Endothelial cell of umbilical vein (primary cell): ENCODE data around the gene KDM4D. TPM values are rescaled to one million over a fixed set of nuclear protein-coding genes. Genes with fewer than 3 reads are reported as not detected.

Source experiments
- BruUV-seq: library from RNA; stranded (reverse); fragments of 400-500 nt; replicated peaks from 2 replicates; lab custom pipeline; 2021; lab: Mats Ljungman, UMichigan
- CTCF ChIA-PET: fragments of 300-600, 350-600 bp; sonication (Branson Sonifier 250); formaldehyde crosslinking; loops from one replicate; lab custom pipeline; 2021; ENCODE audit warnings: antibody characterized with exemption, inconsistent platforms; lab: Charles Lee
- POLR2A ChIA-PET: fragments of 300-600, 350-600 bp; sonication (Branson Sonifier 250); formaldehyde crosslinking; loops from one replicate; lab custom pipeline; 2021; ENCODE audit warnings: antibody characterized with exemption, inconsistent platforms; lab: Charles Lee
- DNase-seq: peaks from one replicate; pipeline ENCODE4 v3.0.0-alpha.2; 2011; ENCODE audit warnings: low read depth, low spot score
- FAIRE-seq: peaks from 2 replicates; lab custom pipeline; 2011; peaks lifted over from hg19 to GRCh38; lab: Jason Lieb, UNC
- H2AFZ ChIP-seq: 2 replicates; pipeline ENCODE4 v1.6.0; 2012; ENCODE audit warnings: low read depth, low read length, control low read depth, inconsistent platforms
- H3K27ac ChIP-seq: 2 replicates; pipeline ENCODE4 v1.5.1; 2011; ENCODE audit warnings: low read depth, mild to moderate bottlenecking, control low read depth, low read length, moderate library complexity; ENCODE audit not compliant: insufficient read depth
- H3K27me3 ChIP-seq, 2 experiments: 2 replicates each; pipeline versions ENCODE4 v1.6.0 to v1.6.1; 2011; ENCODE audit warnings: low read length in 2 of 2, mixed read lengths in 1 of 2; ENCODE audit not compliant: control insufficient read depth in 2 of 2, insufficient read depth in 2 of 2
- H3K36me3 ChIP-seq, 2 experiments: 2 replicates in 1 of 2; 3 replicates in 1 of 2; pipeline ENCODE4 v1.5.1; 2011; ENCODE audit warnings: low read length in 2 of 2, mild to moderate bottlenecking in 1 of 2, moderate library complexity in 1 of 2; ENCODE audit not compliant: control insufficient read depth in 2 of 2, insufficient read depth in 2 of 2; ENCODE audit errors: extremely low read depth in 1 of 2
- H3K4me1 ChIP-seq: 3 replicates; pipeline ENCODE4 v1.5.1; 2011; ENCODE audit warnings: mild to moderate bottlenecking, low read length; ENCODE audit not compliant: control insufficient read depth, insufficient read depth; ENCODE audit errors: extremely low read depth
- H3K4me2 ChIP-seq: 2 replicates; pipeline ENCODE4 v1.6.1; 2011; ENCODE audit warnings: low read length, control low read depth, mixed read lengths; ENCODE audit not compliant: insufficient read depth
- H3K4me3 ChIP-seq, 3 experiments: fragments of 200-600 bp in 1 of 3; sonication (generic), shearing (Covaris generic) in 1 of 3; replicated peaks in 1 of 3; 2 replicates each; pipeline ENCODE4 v1.5.1; 2011 to 2016; ENCODE audit warnings: control low read depth in 3 of 3, low read length in 3 of 3, mild to moderate bottlenecking in 2 of 3, inconsistent platforms in 1 of 3, low read depth in 1 of 3, moderate library complexity in 1 of 3; ENCODE audit not compliant: insufficient read depth in 1 of 3
- H3K79me2 ChIP-seq: 2 replicates; pipeline ENCODE4 v1.6.0; 2012; ENCODE audit warnings: low read length, inconsistent platforms; ENCODE audit not compliant: control insufficient read depth, insufficient read depth
- H3K9ac ChIP-seq: replicated peaks from 2 replicates; pipeline ENCODE3; 2011; ENCODE audit warnings: low read length, control low read depth; ENCODE audit not compliant: insufficient read depth; ENCODE audit errors: extremely low read depth
- H3K9me1 ChIP-seq: replicated peaks from 3 replicates; pipeline ENCODE4 v1.6.0; 2011; ENCODE audit warnings: mild to moderate bottlenecking, low read length; ENCODE audit not compliant: control insufficient read depth, insufficient read depth; ENCODE audit errors: extremely low read depth
- H3K9me3 ChIP-seq: replicated peaks from 2 replicates; pipeline ENCODE4 v1.5.1; 2012; ENCODE audit warnings: low read length, inconsistent platforms; ENCODE audit not compliant: control insufficient read depth, insufficient read depth
- H4K20me1 ChIP-seq: replicated peaks from 2 replicates; pipeline ENCODE3; 2011; ENCODE audit warnings: mild to moderate bottlenecking, low read length; ENCODE audit not compliant: control insufficient read depth, insufficient read depth; ENCODE audit errors: extremely low read depth
- EZH2 ChIP-seq: IDR thresholded peaks from 2 replicates; pipeline ENCODE4 v1.6.1; 2012; ENCODE audit warnings: borderline replicate concordance, low read depth, mild to moderate bottlenecking, moderate library complexity, low read length, inconsistent platforms; ENCODE audit not compliant: severe bottlenecking
- FOS ChIP-seq: IDR thresholded peaks from 2 replicates; pipeline ENCODE4 v1.6.1; 2011; ENCODE audit warnings: mild to moderate bottlenecking, low read length, moderate library complexity, borderline replicate concordance; ENCODE audit not compliant: insufficient read depth
- GATA2 ChIP-seq: IDR thresholded peaks from 2 replicates; pipeline ENCODE4 v1.7.0; 2011; ENCODE audit warnings: low read depth, mild to moderate bottlenecking, moderate library complexity, mixed read lengths, low read length; ENCODE audit not compliant: insufficient read length, insufficient read depth
- JUN ChIP-seq: IDR thresholded peaks from 2 replicates; pipeline ENCODE4 v1.6.1; 2011; ENCODE audit warnings: borderline replicate concordance, low read depth; ENCODE audit not compliant: insufficient read length, insufficient read depth
- MYC ChIP-seq: IDR thresholded peaks from one replicate; pipeline ENCODE4 v1.6.1; 2011; ENCODE audit warnings: mild to moderate bottlenecking, low read depth, low read length
- POLR2A ChIP-seq: IDR thresholded peaks from 2 replicates; pipeline ENCODE4 v1.6.1; 2012; ENCODE audit warnings: low read depth, mild to moderate bottlenecking, control low read depth, low read length
- POLR2AphosphoS5 ChIP-seq: IDR thresholded peaks from 2 replicates; pipeline ENCODE4 v1.6.1; 2012; ENCODE audit warnings: low read depth, mild to moderate bottlenecking, control low read depth, low read length, moderate library complexity; ENCODE audit not compliant: insufficient read depth
- dilution Hi-C: fragments of 300-500 bp; cut with MboI; formaldehyde crosslinking; loops from one replicate; pipeline ENCODE4 v1.15.0; 2019; ENCODE audit warnings: low sequenced_read_pairs; ENCODE audit not compliant: extremely low pct_ligation_motif_present
- intact Hi-C: fragments of 100-400 bp; cut with micrococcal nuclease; formaldehyde crosslinking; loops from one replicate; pipeline ENCODE4 v1.10.0; 2022
- polyA plus RNA-seq, 4 experiments: library from polyadenylated mRNA; depleted of rRNA in 3 of 4; stranded (reverse) in 3 of 4; unstranded in 1 of 4; fragments of >200 nt; gene quantifications; 2 replicates each; pipeline versions ENCODE4 v1.2.1 to v1.2.3, GENCODE V29; 2011 to 2012; ENCODE audit warnings: missing spikeins in 1 of 4
- total RNA-seq: library from RNA; stranded (reverse); gene quantifications from 2 replicates; pipeline ENCODE4 v1.2.3, GENCODE V29; 2021
- TF ChIP-seq, protein P1 (sequence below), 2 donors: IDR thresholded peaks; 1 replicate in 1 of 2; 2 replicates in 1 of 2; pipeline ENCODE4 v1.5.1; 2011; ENCODE audit warnings: low read length in 2 of 2, mild to moderate bottlenecking in 2 of 2, moderate library complexity in 2 of 2, control low read depth in 1 of 2, inconsistent platforms in 1 of 2, low read depth in 1 of 2; ENCODE audit not compliant: insufficient read depth in 1 of 2; ENCODE audit errors: extremely low read depth in 1 of 2
- TF ChIP-seq, protein P2 (sequence below): IDR thresholded peaks from 2 replicates; pipeline ENCODE4 v1.6.1; 2011; ENCODE audit not compliant: insufficient read depth, insufficient read length

Gene KDM4D
- total and polyA plus RNA-seq, 2 donors (not counting 3 experiments of a cell fraction or from before 2014, with no cell fraction given), result 1.0 to 1.3 TPM

DNA sequence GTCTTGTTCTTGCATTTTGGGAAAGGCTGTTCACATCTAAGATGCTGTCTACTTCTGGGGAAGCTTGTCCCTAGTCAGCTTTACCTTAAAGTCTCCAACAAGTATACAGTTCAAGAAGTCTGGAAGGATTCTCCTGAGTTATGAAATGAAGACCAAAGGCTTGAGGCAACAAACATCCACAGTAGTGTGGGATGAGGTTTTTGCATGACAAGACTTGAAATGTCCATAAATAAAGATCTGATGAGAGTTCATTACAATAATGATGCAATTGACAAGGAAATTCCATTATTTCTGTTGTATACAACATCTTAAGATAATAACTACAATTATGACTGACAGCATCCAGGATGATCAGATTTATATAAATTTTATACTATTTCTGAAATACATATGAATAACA is 30.2 kb downstream of the KDM4D start:
- intact Hi-C loops, result no loop called here
- dilution Hi-C loops, result no loop called here
- no peaks in the 10 kb centered on the region for H3K27me3 ChIP-seq
- H3K9me1 ChIP-seq, result no peaks in the 10 kb centered on the region
- peaks cover 2% of the 10 kb centered on the region for H3K4me1 ChIP-seq
- FAIRE-seq, result no peak
- H3K4me3 ChIP-seq, result no peak overlapping the region
- no peaks in the 10 kb centered on the region for H3K36me3 ChIP-seq
- H3K27ac ChIP-seq, result no peak overlapping the region
- no peak overlapping the region for H3K4me2 ChIP-seq
- POLR2A ChIA-PET, result no interaction called here
- no peak overlapping the region for H3K9ac ChIP-seq
- no peaks in the 10 kb centered on the region for H3K79me2 ChIP-seq
- no peak for TF ChIP-seq GATA2
- TF ChIP-seq, protein P1, sequence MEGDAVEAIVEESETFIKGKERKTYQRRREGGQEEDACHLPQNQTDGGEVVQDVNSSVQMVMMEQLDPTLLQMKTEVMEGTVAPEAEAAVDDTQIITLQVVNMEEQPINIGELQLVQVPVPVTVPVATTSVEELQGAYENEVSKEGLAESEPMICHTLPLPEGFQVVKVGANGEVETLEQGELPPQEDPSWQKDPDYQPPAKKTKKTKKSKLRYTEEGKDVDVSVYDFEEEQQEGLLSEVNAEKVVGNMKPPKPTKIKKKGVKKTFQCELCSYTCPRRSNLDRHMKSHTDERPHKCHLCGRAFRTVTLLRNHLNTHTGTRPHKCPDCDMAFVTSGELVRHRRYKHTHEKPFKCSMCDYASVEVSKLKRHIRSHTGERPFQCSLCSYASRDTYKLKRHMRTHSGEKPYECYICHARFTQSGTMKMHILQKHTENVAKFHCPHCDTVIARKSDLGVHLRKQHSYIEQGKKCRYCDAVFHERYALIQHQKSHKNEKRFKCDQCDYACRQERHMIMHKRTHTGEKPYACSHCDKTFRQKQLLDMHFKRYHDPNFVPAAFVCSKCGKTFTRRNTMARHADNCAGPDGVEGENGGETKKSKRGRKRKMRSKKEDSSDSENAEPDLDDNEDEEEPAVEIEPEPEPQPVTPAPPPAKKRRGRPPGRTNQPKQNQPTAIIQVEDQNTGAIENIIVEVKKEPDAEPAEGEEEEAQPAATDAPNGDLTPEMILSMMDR (IDR thresholded peaks at IDR 0.05; ENCODE audit: extremely low read depth in 1 of 2, insufficient read depth in 1 of 2, low read depth in 1 of 2, low read length in 2 of 2), result no peak
- no peak for TF ChIP-seq EZH2
- TF ChIP-seq POLR2A, result no peak
- no peak for TF ChIP-seq POLR2AphosphoS5
- CTCF ChIA-PET, result no interaction called here
- H3K9me3 ChIP-seq, result no peaks in the 10 kb centered on the region
- no peak for DNase-seq
- no TSS peak for BruUV-seq
- H2AFZ ChIP-seq, result no peak overlapping the region
- no peaks in the 10 kb centered on the region for H4K20me1 ChIP-seq

DNA sequence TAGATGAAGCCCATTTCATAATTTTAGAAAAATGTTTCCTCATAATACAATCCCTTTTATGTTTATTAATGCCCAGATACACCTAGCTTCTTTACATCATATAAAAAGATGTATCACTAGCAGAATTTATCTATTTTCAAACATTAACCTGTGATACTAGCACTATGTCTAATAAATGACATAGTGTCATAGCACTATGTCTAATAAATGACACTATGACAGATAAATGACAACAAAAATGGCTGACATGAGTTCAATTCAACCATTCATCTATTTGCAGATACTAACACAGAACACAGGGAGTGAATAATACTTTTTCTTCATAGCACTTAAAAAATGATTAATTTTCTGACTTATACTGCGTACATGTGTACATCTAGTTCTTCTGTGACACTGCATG is 32.1 kb downstream of the KDM4D start:
- no peak for FAIRE-seq
- no peak overlapping the region for H3K9ac ChIP-seq
- dilution Hi-C loops (no loop called here), intact Hi-C loops (no loop called here)
- peaks cover 2% of the 10 kb centered on the region for H3K4me1 ChIP-seq
- no peak for DNase-seq
- H3K9me1 ChIP-seq, result no peaks in the 10 kb centered on the region
- BruUV-seq, result no TSS peak
- no peaks in the 10 kb centered on the region for H3K36me3 ChIP-seq
- no peaks in the 10 kb centered on the region for H4K20me1 ChIP-seq
- H3K27me3 ChIP-seq, result no peaks in the 10 kb centered on the region
- no peak overlapping the region for H3K27ac ChIP-seq
- H3K4me3 ChIP-seq, result no peak overlapping the region
- H3K4me2 ChIP-seq, result no peak overlapping the region
- H2AFZ ChIP-seq, result no peak overlapping the region
- ChIA-PET CTCF (interaction anchor here (1.2 kb wide), 1 partner anchor 700 kb away, joined by 3 read pairs; no protein-coding TSS in a partner anchor), POLR2A (no interaction called here)
- TF ChIP-seq FOS (no peak), GATA2 (no peak), POLR2A (no peak), POLR2AphosphoS5 (no peak), MYC (no peak), JUN (no peak), EZH2 (no peak)
- TF ChIP-seq, protein P1 (IDR thresholded peaks at IDR 0.05; ENCODE audit: extremely low read depth in 1 of 2, insufficient read depth in 1 of 2, low read depth in 1 of 2, low read length in 2 of 2), result no peak
- TF ChIP-seq, protein P2, sequence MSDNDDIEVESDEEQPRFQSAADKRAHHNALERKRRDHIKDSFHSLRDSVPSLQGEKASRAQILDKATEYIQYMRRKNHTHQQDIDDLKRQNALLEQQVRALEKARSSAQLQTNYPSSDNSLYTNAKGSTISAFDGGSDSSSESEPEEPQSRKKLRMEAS, result no peak
- no peaks in the 10 kb centered on the region for H3K79me2 ChIP-seq
- no peaks in the 10 kb centered on the region for H3K9me3 ChIP-seq
